HG03432 (cell line): ENCODE results near the gene RBBP8NL.

Source experiments
- ATAC-seq: cut with Tn5 transposase; IDR thresholded peaks from one replicate; pipeline ENCODE4 v1.9.1; 2021; ENCODE audit warnings: mild to moderate bottlenecking, moderate library complexity; ENCODE audit not compliant: unreplicated experiment

Gene RBBP8NL

DNA sequence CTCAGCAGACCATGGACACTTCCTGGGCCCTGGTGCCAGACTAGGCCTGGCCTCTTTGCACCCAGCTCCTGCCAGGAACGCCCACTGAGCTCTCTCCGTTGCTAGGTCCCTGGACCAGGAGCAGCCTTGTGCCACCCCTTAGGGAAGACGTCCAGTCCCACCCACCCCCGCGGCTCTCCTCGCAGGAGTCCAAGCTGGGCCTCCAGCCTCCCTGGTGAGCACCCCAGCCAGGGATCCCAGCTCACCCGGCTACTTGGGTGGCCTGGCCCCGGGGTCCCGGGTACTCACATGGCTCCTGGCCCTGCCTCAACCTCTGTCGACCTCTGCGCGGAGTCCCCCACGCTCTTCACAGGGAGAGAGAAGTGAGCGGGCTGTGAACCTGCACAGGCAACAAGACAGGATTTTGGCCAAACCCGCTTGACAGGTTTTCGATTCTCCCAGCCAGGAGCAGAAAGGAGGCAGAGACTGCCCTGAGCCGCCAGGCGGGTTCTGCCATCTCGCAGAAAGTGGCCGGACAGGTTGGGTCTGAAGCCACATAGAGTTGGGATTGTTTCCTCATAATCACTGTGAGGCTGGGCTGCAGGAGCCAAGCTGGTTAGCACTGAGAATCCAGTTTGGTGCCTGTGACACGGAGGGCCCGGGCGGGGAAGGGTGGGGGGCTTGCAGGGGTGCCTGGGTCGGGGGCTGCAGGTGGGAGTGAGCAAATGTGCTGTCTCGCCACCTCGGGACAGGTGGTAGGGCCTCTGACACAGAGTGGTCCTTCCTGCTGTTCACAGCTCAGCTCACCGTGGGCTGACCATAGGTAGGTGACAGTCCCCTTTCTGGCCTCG lies at the start of gene RBBP8NL:
TSS of gene RBBP8NL (minus strand) at position 368 of the 830 bp plus-strand sequence. CDS start 7,892 bp downstream, outside the sequence.
- no peak for ATAC-seq

DNA sequence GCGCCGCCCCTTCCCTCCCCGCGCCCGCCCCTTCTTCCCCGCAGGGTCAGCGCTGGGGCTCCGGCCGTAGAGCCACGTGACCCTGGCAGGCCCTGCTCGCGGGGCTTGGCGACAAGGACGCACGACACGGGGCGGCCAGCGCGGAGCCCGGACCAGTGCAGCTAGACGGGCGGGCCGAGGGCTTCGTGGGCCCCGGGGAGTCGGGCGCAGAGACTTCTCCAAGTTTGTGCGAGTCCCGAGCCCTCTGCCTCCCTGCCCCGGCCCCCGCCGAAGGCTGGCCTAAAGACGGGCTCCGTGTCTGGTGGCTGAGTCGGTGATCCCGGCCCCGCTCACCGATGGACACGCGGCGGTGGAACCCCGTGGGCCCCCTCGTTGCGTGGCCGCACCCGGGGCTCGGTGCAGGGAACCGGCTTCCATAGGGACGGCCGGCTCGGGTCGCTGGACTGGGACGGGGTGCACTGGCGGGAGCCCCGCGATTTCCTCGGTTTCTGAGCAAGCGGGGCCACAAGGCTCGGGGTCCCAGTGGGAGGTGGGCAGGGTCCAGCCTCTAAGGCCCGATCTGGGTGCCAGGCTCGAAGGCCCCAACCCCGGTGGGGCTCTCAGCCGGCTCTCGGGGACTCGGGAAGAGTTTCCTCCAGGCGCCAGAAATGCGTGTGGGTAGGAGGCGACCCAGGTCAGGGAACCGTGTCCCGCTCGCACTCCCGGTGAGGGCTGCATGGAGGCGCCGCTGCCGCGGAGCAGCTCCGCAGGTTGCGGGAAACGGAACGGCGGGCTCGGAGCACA lies 48.9 kb upstream of the RBBP8NL start:
- no peak for ATAC-seq

- no peak for ATAC-seq
These were observed 48.4 kb upstream of the RBBP8NL start, which contains the start of gene GATA5 for GRCh38 chr20:62475772-62476055. TSS of gene GATA5 (minus strand) at chr20:62475995. CDS start at chr20:62475521, 474 bp downstream.

- ATAC-seq: no peak
These were observed 47.9 kb upstream of the RBBP8NL start for GRCh38 chr20:62475027-62475771.

DNA sequence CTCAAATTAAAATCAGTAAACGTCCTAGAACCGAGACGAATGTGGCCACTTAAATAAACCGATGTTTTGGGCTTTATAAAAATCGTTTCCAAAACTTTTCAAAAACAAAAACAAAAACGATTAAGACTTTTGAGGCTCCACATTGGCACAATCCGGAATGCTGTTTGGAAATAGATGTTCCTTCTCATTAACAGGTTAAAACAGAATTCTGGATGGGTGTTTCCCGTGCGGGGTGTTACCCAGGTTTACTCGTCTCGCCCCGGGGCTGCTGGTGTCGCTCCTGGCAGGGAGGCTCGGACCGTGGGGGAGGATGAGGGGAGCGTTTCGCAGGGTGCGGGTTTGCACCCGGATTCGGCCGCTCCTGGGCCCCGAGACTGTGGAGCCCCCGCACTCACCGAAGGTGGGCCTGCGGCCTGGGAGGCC lies 47.3 kb upstream of the RBBP8NL start:
- no peak for ATAC-seq

DNA sequence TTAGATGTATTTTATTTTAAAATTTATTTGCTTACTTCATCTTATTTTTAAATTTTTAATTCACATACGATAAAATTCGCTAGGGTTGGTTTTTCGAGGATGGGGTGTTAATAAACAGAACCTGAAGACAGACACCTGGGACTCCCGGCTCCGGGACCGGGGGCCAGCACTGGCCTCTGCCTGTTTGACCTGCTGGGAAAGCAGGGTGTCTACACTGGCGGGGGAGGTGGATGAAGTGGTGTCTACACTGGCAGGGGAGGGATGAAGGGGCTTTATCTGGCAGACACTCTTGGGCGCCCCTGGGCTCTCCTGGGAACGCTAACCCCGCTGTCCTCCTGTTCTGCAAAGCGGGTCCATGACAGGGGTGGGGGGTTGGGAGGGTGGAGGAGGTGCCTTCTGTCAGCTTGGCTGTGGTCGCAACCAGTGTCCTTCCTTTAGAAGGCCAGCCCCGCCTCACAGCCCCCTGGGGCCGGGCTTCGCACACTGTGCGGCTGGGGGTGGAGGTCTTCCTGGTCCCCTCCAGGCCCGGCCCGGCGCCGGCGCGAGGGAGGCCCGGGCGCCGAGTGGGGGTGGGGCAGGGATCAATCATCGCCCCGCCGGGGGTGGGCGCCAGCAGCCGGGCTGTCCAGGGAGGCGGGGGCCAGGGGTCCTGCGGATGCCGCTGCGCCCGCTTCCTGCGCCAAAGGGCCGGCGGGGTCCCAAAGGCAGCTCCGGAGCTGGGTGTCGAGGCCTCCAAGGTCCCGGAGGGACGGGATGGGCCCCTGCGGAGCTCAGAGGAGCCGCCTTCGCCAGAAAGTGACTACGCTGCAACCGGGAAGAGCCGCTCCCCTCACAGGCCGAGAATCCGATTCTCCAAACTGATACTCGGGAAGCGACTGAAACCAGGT lies 46.6 kb upstream of the RBBP8NL start:
- ATAC-seq: no peak

DNA sequence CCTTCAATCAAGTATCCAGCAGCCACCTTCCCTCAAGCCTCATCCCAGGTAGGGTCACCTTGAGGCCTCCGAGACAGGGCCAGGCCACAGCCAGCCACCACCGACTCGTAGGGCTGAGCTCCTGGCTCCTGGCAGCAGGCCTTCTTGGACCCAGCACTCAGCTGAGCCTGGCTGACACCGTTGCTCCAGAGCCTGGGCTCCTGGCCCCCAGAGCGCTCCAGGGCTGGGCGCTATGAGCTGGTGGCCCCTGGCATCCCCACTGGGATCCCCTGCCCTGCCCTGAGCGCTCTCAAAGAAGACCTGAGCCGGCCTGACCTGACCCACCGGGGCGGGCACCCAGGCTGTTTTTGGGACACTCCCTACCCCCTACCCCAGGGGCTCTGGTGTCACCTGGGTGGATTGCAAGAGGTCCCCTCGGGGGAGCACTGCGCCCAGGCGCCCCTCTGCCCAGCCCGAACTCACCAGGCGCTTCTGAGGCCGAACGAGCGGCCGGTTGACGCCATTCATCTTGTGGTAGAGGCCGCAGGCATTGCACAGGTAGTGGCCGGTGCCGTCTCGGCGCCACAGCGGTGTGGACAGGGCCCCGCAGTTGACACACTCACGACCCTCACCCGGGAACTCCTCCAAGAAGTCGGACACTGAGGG lies 45.7 kb upstream of the RBBP8NL start:
- no peak for ATAC-seq

- ATAC-seq: no peak
These were observed 45.0 kb upstream of the RBBP8NL start for GRCh38 chr20:62472138-62472940.

DNA sequence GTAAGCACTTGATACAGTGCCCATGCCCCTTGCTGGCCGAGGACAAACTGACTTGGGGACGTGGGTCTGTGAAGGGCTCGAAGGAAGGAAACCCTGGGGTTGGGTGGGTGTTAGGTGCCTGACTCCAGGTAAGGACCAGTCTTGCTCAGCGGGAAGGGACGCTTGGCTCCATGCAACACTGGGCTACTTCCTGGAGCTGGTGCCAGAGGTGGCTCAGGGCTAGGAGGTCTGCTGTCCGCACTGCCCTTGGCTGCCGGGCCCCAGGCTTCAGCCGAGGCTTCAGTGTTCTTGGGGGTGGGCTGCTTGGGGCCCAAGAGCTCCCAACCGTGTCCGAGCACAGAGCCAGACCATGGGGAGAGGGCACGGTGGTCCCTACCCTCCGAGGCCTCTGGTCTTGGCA lies 43.1 kb upstream of the RBBP8NL start:
- ATAC-seq: no peak

GRCh38 chr20:62470001-62470400 lies 42.7 kb upstream of the RBBP8NL start:
- ATAC-seq: no peak

- no peak for ATAC-seq
These were observed 42.0 kb upstream of the RBBP8NL start for GRCh38 chr20:62469352-62469751.

GRCh38 chr20:62466806-62467537 lies 39.6 kb upstream of the RBBP8NL start:
- no peak for ATAC-seq

DNA sequence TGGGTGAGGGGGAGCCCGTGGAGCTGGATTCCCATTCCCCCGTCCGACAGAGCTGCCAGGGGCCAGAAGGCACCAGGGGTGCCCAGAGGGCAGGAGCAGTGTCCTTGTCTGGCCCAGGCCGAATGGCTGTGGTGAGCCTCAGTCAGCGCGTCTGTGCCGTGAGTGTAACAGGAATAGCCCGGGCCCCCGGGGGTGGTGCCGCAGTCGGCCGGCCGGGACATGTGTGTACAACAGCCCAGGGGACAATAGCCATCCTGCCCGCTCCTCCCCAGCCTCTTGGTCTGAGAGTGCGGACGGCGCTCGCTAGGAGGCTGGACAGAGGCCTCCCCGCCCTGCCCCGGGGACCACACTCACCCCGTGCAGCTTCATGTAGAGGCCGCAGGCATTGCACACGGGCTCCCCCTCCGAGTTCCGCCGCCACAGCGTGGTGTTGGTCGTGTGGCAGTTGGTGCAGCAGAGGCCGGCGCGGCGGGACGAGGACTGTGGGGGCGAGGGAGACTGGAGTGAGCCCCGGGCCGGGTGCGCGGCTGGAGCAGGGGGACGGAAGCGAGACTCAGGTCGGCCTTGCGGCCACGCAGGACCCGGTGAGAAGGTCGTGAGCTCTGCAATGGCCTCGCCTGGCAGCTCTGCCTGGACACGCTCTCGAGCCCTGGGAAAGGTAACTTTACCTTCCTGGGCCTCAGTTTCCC lies 38.9 kb upstream of the RBBP8NL start:
- ATAC-seq: no peak

- no peak for ATAC-seq
These were observed 37.7 kb upstream of the RBBP8NL start for GRCh38 chr20:62464990-62465389.

GRCh38 chr20:62464425-62464770 lies 37.1 kb upstream of the RBBP8NL start:
- no peak for ATAC-seq

- ATAC-seq: no peak
These were observed 36.5 kb upstream of the RBBP8NL start for GRCh38 chr20:62463651-62464424.

GRCh38 chr20:62462976-62463592 lies 35.7 kb upstream of the RBBP8NL start:
- ATAC-seq: no peak
